DND-41 (cell line): ENCODE results near the gene FER1L5.

Source experiments
- EZH2 ChIP-seq: IDR thresholded peaks from 3 replicates; pipeline ENCODE4 v1.6.1; 2012; ENCODE audit warnings: borderline replicate concordance, low read depth, mild to moderate bottlenecking, moderate library complexity, low read length, inconsistent platforms; ENCODE audit not compliant: severe bottlenecking
- TF ChIP-seq, protein P1 (sequence below): IDR thresholded peaks from 2 replicates; pipeline ENCODE4 v1.5.1; 2012; ENCODE audit warnings: borderline replicate concordance, low read length, moderate library complexity, mild to moderate bottlenecking; ENCODE audit not compliant: poor library complexity, severe bottlenecking; ENCODE audit errors: extremely low read depth

GRCh38 chr2:96642564-96643360 lies at the start of gene FER1L5:
- TF ChIP-seq, protein P1, sequence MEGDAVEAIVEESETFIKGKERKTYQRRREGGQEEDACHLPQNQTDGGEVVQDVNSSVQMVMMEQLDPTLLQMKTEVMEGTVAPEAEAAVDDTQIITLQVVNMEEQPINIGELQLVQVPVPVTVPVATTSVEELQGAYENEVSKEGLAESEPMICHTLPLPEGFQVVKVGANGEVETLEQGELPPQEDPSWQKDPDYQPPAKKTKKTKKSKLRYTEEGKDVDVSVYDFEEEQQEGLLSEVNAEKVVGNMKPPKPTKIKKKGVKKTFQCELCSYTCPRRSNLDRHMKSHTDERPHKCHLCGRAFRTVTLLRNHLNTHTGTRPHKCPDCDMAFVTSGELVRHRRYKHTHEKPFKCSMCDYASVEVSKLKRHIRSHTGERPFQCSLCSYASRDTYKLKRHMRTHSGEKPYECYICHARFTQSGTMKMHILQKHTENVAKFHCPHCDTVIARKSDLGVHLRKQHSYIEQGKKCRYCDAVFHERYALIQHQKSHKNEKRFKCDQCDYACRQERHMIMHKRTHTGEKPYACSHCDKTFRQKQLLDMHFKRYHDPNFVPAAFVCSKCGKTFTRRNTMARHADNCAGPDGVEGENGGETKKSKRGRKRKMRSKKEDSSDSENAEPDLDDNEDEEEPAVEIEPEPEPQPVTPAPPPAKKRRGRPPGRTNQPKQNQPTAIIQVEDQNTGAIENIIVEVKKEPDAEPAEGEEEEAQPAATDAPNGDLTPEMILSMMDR: no peak
- TF ChIP-seq EZH2: no peak
